K562 (cell line): Measurements from ENCODE around the gene UBE2H. TPM values are rescaled to one million over a fixed set of nuclear protein-coding genes. Genes with fewer than 3 reads are reported as not detected.
A peak's percentile ranks its signal among the peaks of the same experiment; 100 is the strongest.

ENCODE experiments used
- ADNP ChIP-seq: fragments of 200-800 bp; sonication (Bioruptor generic); IDR thresholded peaks from 2 replicates; pipeline ENCODE4 v1.6.1; 2016; ENCODE audit warnings: missing genetic modification characterization, missing compliant biosample characterization
- ETV5 ChIP-seq: sonication (generic); formaldehyde crosslinking; IDR thresholded peaks from 2 replicates; pipeline ENCODE4 v1.4.0; 2020; ENCODE audit warnings: low read depth, mild to moderate bottlenecking, missing genetic modification reagents
- KLF6 ChIP-seq: fragments of 250-450 bp; sonication (Bioruptor Pico); IDR thresholded peaks from 2 replicates; pipeline ENCODE4 v1.4.0; 2020; ENCODE audit warnings: mild to moderate bottlenecking, moderate library complexity, borderline replicate concordance
- NR4A1 ChIP-seq, 2 experiments: fragments of 250-450 bp in 1 of 2; fragments of 450-650 bp in 1 of 2; sonication (Bioruptor Pico) in 1 of 2; IDR thresholded peaks; 2 replicates each; pipeline versions ENCODE4 v1.4.0 to v1.6.1; 2016 to 2020; ENCODE audit warnings: mild to moderate bottlenecking in 2 of 2, missing compliant biosample characterization in 1 of 2, missing genetic modification characterization in 1 of 2, moderate library complexity in 1 of 2
- RFX1 ChIP-seq: fragments of 450-650 bp; IDR thresholded peaks from 2 replicates; pipeline ENCODE4 v1.6.1; 2016; ENCODE audit warnings: mild to moderate bottlenecking, moderate library complexity
- SP2 ChIP-seq: IDR thresholded peaks from 2 replicates; pipeline ENCODE4 v1.6.1; 2011; ENCODE audit warnings: mild to moderate bottlenecking, low read depth, low read length, moderate library complexity; ENCODE audit not compliant: poor library complexity, severe bottlenecking; ENCODE audit errors: extremely low read depth
- ZNF121 ChIP-seq: sonication (generic); formaldehyde crosslinking; conservative IDR thresholded peaks from 2 replicates; pipeline ENCODE4 v1.8.0; 2022; ENCODE audit warnings: missing genetic modification reagents
- polyA plus RNA-seq, 8 experiments: library from polyadenylated mRNA; depleted of rRNA in 4 of 8; stranded (reverse) in 5 of 8; unstranded in 3 of 8; fragments of >200 nt; fragmentation: Nextera tagmentation in 2 of 8; fragmentation: Illumina TruSeq in 1 of 8; extraction: Ambion mirVana in 2 of 8; extraction: Trizol in 1 of 8; gene quantifications; 2 replicates each; pipeline versions ENCODE4 v1.2.1 to v1.2.3, GENCODE V29; 2011 to 2014; ENCODE audit warnings: inconsistent platforms in 1 of 8, missing spikeins in 1 of 8
- total RNA-seq, 7 experiments: library from RNA; depleted of rRNA in 6 of 7; stranded (reverse); fragments of >200 nt in 6 of 7; fragmentation: Illumina TruSeq in 2 of 7; extraction: Trizol in 2 of 7; gene quantifications; 2 replicates each; pipeline versions ENCODE4 v1.2.1 to v1.2.3, GENCODE V29; 2011 to 2021; ENCODE audit warnings: low replicate concordance in 1 of 7
- TF ChIP-seq, protein P1 (sequence below): fragments of 250-450 bp; sonication (Bioruptor Pico); IDR thresholded peaks from 2 replicates; pipeline ENCODE4 v1.9.0; 2021; ENCODE audit warnings: mild to moderate bottlenecking
- TF ChIP-seq, protein P2 (sequence below): fragments of 200-400 bp; formaldehyde crosslinking; IDR thresholded peaks from 2 replicates; pipeline ENCODE4 v1.6.1; 2017; ENCODE audit warnings: mild to moderate bottlenecking, low read depth, low read length, moderate library complexity
- TF ChIP-seq, protein P3 (sequence below): fragments of 450-650 bp; IDR thresholded peaks from 2 replicates; pipeline ENCODE4 v1.6.1; 2016

UBE2H gene
- total and polyA plus RNA-seq, 9 of the 15 experiments (the other 6 are each of a cell fraction or from before 2014, with no cell fraction given): 6.3 to 33.0 (median 13.3) TPM

DNA sequence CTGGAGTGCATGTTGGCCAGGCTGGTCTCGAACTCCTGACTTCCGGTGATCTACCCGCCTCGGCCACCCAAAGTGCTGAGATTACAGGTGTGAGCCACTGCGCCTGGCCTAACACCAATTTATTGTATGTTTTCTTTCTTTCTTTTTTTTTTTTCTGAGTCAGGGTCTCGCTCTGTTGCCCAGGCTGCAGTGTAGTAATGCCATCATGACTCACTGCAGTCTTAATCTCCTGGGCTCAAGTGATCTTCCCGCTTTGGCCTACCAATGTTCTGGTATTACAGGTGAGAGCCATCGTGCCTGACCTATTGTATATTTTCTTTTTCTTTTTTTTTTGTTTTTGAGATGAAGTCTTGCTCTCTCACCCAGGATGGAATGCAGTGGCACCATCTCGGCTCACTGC, 33.8 kb upstream of the UBE2H start (continued):
- TF ChIP-seq ADNP (tag) (peak; percentile 71), SP2 (no peak), ETV5 (CRISPR knock-in tag) (no peak), RFX1 (no peak), NR4A1 (CRISPR knock-in tag; IDR thresholded peaks at IDR 0.05) (no peak), NR4A1 (tag; IDR thresholded peaks at IDR 0.05) (no peak), ZNF121 (peak; percentile 97), KLF6 (CRISPR knock-in tag) (no peak)
- TF ChIP-seq, protein P1, sequence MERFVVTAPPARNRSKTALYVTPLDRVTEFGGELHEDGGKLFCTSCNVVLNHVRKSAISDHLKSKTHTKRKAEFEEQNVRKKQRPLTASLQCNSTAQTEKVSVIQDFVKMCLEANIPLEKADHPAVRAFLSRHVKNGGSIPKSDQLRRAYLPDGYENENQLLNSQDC (CRISPR knock-in tag): no peak
- TF ChIP-seq, protein P2, sequence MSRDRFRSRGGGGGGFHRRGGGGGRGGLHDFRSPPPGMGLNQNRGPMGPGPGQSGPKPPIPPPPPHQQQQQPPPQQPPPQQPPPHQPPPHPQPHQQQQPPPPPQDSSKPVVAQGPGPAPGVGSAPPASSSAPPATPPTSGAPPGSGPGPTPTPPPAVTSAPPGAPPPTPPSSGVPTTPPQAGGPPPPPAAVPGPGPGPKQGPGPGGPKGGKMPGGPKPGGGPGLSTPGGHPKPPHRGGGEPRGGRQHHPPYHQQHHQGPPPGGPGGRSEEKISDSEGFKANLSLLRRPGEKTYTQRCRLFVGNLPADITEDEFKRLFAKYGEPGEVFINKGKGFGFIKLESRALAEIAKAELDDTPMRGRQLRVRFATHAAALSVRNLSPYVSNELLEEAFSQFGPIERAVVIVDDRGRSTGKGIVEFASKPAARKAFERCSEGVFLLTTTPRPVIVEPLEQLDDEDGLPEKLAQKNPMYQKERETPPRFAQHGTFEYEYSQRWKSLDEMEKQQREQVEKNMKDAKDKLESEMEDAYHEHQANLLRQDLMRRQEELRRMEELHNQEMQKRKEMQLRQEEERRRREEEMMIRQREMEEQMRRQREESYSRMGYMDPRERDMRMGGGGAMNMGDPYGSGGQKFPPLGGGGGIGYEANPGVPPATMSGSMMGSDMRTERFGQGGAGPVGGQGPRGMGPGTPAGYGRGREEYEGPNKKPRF: no peak
- TF ChIP-seq, protein P3, sequence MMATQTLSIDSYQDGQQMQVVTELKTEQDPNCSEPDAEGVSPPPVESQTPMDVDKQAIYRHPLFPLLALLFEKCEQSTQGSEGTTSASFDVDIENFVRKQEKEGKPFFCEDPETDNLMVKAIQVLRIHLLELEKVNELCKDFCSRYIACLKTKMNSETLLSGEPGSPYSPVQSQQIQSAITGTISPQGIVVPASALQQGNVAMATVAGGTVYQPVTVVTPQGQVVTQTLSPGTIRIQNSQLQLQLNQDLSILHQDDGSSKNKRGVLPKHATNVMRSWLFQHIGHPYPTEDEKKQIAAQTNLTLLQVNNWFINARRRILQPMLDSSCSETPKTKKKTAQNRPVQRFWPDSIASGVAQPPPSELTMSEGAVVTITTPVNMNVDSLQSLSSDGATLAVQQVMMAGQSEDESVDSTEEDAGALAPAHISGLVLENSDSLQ: no peak
- TF ChIP-seq, all 486 proteins: peak for 3
